Activated CD4-positive, alpha-beta memory T cell treated with anti-CD3 and anti-CD28 coated beads for 36 hours (primary cell): ENCODE measurements around the gene CRYZ. TPM values are rescaled to one million over a fixed set of nuclear protein-coding genes. Genes with fewer than 3 reads are reported as not detected.

ENCODE experiments used
- CTCF ChIA-PET: fragments of 350-600 bp; sonication (Branson Sonifier 250); formaldehyde crosslinking; loops from one replicate; lab custom pipeline; 2021; ENCODE audit warnings: antibody characterized with exemption, inconsistent platforms; lab: Charles Lee
- POLR2A ChIA-PET: fragments of 350-600 bp; sonication (Branson Sonifier 250); formaldehyde crosslinking; loops from one replicate; lab custom pipeline; 2021; ENCODE audit warnings: antibody characterized with exemption; lab: Charles Lee
- DNase-seq: peaks from one replicate; pipeline ENCODE4 v3.0.0-alpha.2; 2020
- H3K27ac Mint-ChIP-seq: one replicate; pipeline ENCODE4 v1.8.0; 2021; ENCODE audit warnings: mixed read lengths
- H3K27me3 Mint-ChIP-seq: one replicate; pipeline ENCODE4 v1.8.0; 2021; ENCODE audit warnings: mixed read lengths
- H3K36me3 Mint-ChIP-seq: one replicate; pipeline ENCODE4 v1.8.0; 2021; ENCODE audit warnings: mixed read lengths
- H3K4me1 Mint-ChIP-seq: one replicate; pipeline ENCODE4 v1.8.0; 2021; ENCODE audit warnings: low read depth, mixed read lengths
- H3K4me3 Mint-ChIP-seq: one replicate; pipeline ENCODE4 v1.8.0; 2021; ENCODE audit warnings: mild to moderate bottlenecking, mixed read lengths
- H3K9me3 Mint-ChIP-seq: one replicate; pipeline ENCODE4 v1.8.0; 2021; ENCODE audit warnings: mixed read lengths
- intact Hi-C: fragments of 100-400 bp; cut with micrococcal nuclease; formaldehyde crosslinking; loops from one replicate; pipeline ENCODE4 v1.15.1; 2023
- total RNA-seq, 2 experiments: library from RNA; stranded (reverse); gene quantifications; one replicate each; pipeline ENCODE4 v1.2.3, GENCODE V29; 2021

Gene CRYZ
- total RNA-seq: 10 to 100 TPM; 22.0 to 22.5 TPM

DNA sequence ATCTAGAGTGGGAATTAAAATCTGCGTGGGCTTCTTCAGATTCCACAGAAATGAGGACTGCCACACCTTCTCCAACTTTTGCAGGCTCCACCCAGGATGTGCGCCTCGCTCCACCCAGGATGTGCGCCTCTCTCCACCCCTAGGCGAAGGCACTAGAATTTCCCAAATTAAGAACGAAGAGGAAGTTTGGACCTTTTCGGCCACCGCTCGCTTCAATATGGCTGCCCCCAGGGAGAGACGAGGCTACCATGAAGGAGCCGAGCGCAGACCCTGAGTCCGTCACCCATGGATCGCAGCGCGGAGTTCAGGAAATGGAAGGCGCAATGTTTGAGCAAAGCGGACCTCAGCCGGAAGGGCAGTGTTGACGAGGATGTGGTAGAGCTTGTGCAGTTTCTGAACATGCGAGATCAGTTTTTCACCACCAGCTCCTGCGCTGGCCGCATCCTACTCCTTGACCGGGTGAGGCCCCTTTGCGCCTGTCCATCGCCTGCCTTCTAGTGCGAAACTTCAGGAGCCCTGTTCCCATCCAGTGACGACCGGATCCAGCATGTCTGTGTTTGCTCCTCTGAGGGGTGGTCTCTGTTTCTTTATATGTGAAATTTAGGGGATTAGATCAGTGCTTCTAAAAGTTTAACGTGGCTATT, at the start of gene CRYZ, which contains the start of gene TYW3:
Gene CRYZ (minus strand): TSS at position 91 of the 644 bp plus-strand sequence. CDS start 8,229 bp downstream, outside the sequence.
Gene TYW3 (plus strand): TSS at position 193 of the 644 bp plus-strand sequence. CDS start 93 bp downstream, at position 286.
- CTCF ChIA-PET: interaction anchor here (0.6 to 2.6 kb wide), 21 partner anchors 10 to 1448 kb away, joined by 3 to 18 read pairs (median 4); no protein-coding TSS in a partner anchor
- no peaks in the 10 kb centered on the region for H3K27me3 Mint-ChIP-seq
- POLR2A ChIA-PET: interaction anchor here (1.7 kb wide), 1 partner anchor 31 kb away, joined by 4 read pairs; no protein-coding TSS in a partner anchor
- H3K27ac Mint-ChIP-seq: peak within 1 kb of the TSS; percentile 94
- intact Hi-C loops: loop anchor here (1.0 to 5.0 kb wide), 7 partner anchors 12 to 1054 kb away; partner anchors contain the start of genes FPGT, LRRIQ3 and RABGGTB
- H3K36me3 Mint-ChIP-seq: peaks cover 29% of the 10 kb centered on the region
- H3K4me1 Mint-ChIP-seq: peaks cover 44% of the 10 kb centered on the region
- peak; percentile 94 for DNase-seq
- peak within 1 kb of the TSS; percentile 87 for H3K4me3 Mint-ChIP-seq
- no peaks in the 10 kb centered on the region for H3K9me3 Mint-ChIP-seq

DNA sequence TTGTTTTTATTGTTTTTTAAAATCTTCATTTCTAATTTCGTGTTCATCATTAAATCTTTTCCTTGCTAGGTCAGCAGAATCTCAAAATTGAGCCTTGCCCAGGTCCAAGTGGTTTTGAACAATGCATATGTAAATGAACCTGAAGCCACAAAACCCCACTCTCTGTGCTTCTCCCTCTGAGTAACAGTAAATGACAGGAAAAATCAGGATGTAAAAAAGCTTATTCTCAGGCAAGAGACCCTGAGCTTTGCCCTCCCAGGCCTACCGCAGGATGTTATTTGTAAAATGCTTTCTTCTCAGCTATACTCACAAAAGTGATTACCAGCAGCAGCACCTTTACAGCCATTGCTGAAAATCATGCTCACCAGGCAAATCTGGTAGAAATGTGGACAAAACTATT, 47.7 kb upstream of the CRYZ start:
- no peaks in the 10 kb centered on the region for H3K4me1 Mint-ChIP-seq
- peaks cover 11% of the 10 kb centered on the region for H3K27me3 Mint-ChIP-seq
- DNase-seq: no peak
- intact Hi-C loops: no loop called here
- H3K27ac Mint-ChIP-seq: no peak overlapping the region
- H3K4me3 Mint-ChIP-seq: no peak overlapping the region
- ChIA-PET CTCF (interaction anchor here (1.3 kb wide), 1 partner anchor 9 kb away, joined by 3 read pairs; no protein-coding TSS in a partner anchor), POLR2A (no interaction called here)
- H3K9me3 Mint-ChIP-seq: no peaks in the 10 kb centered on the region
- no peaks in the 10 kb centered on the region for H3K36me3 Mint-ChIP-seq

DNA sequence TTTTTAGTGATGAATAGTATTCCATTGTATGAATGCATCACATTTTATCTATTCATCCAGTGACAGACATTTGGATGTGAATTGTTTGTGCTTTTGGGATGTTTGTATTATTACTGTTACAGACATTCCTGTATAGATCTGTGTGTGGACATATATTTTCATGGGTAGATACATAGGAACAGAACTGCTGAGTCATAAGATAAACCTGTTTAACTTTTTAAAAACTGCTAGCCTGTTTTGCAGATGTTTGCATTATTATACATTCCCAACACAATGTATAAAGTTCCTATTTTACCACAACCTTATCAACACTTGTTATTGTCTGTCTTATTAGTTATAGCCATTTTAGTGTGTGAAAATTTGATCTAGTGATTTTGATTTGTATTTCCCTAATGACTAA, 46.9 kb upstream of the CRYZ start:
- DNase-seq: no peak
- H3K27ac Mint-ChIP-seq: no peak overlapping the region
- intact Hi-C loops: no loop called here
- ChIA-PET POLR2A (no interaction called here), CTCF (no interaction called here)
- H3K4me3 Mint-ChIP-seq: no peak overlapping the region
- no peaks in the 10 kb centered on the region for H3K36me3 Mint-ChIP-seq
- no peaks in the 10 kb centered on the region for H3K9me3 Mint-ChIP-seq
- peaks cover 11% of the 10 kb centered on the region for H3K27me3 Mint-ChIP-seq
- no peaks in the 10 kb centered on the region for H3K4me1 Mint-ChIP-seq

- no peaks in the 10 kb centered on the region for H3K9me3 Mint-ChIP-seq
- intact Hi-C loops: no loop called here
- peaks cover 16% of the 10 kb centered on the region for H3K27me3 Mint-ChIP-seq
- ChIA-PET POLR2A (no interaction called here), CTCF (interaction anchor here (1.6 kb wide), 1 partner anchor 8 kb away, joined by 6 read pairs; no protein-coding TSS in a partner anchor)
- H3K4me1 Mint-ChIP-seq: no peaks in the 10 kb centered on the region
- no peak overlapping the region for H3K27ac Mint-ChIP-seq
- no peak overlapping the region for H3K4me3 Mint-ChIP-seq
- no peak for DNase-seq
- H3K36me3 Mint-ChIP-seq: no peaks in the 10 kb centered on the region
Observed at GRCh38 chr1:74777525-74777924, 44.7 kb upstream of the CRYZ start.

DNA sequence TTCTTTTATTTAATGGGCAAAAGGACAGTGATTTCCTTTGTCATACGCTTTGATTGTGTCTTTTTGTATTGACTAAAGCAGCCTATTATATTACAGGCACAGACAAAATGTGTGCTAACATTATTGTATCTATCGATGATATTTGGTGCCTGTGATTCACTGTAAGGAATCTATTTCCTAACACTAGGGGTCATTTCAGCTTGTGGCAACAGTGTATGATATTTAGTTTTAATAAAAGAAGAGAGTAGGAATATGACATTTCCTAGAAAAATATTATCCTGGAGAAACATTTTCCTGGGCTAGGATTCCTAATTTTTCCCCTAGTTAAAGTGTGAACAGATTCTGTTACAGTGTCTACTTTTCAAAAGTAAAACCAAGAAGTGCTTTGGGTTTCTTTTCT, 42.9 kb upstream of the CRYZ start:
- Mint-ChIP-seq H3K4me1 (no peaks in the 10 kb centered on the region), H3K27ac (no peak overlapping the region), H3K36me3 (no peaks in the 10 kb centered on the region), H3K4me3 (no peak overlapping the region), H3K27me3 (peaks cover 15% of the 10 kb centered on the region), H3K9me3 (no peaks in the 10 kb centered on the region)
- POLR2A ChIA-PET: no interaction called here
- DNase-seq: no peak
- intact Hi-C loops: no loop called here
- CTCF ChIA-PET: interaction anchor here (1.6 kb wide), 1 partner anchor 428 kb away, joined by 6 read pairs; no protein-coding TSS in a partner anchor

- no peak overlapping the region for H3K27ac Mint-ChIP-seq
- H3K4me1 Mint-ChIP-seq: no peaks in the 10 kb centered on the region
- no peaks in the 10 kb centered on the region for H3K36me3 Mint-ChIP-seq
- H3K4me3 Mint-ChIP-seq: no peak overlapping the region
- H3K27me3 Mint-ChIP-seq: peaks cover 10% of the 10 kb centered on the region
- DNase-seq: no peak
- ChIA-PET POLR2A (no interaction called here), CTCF (interaction anchor here (0.6 to 1.0 kb wide), 2 partner anchors 60 to 429 kb away, joined by 3 read pairs; no protein-coding TSS in a partner anchor)
- H3K9me3 Mint-ChIP-seq: no peaks in the 10 kb centered on the region
- intact Hi-C loops: loop anchor here (5.0 kb wide), 1 partner anchor 359 kb away; the partner anchor contains the start of gene LHX8
Observed at GRCh38 chr1:74773582-74773981, 40.7 kb upstream of the CRYZ start.

DNA sequence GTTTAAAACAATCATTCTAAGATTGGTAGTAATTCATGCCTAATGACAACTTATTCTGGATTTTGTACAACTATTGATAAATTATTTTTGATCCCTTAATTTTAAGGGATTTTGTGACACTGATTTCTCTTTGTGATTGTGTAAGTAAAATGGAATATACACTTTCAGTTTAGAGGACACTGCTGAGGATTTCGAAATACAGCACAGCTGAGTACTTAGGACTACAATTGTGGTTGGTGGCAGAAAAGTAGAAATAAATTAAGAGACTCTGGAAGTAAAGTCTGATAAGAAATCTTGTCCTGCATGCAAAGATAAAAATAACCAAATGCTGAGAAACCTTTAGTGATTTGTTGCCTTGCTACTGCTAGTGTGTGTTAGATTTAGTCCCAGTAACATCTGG, 40.1 kb upstream of the CRYZ start:
- Mint-ChIP-seq H3K27me3 (peaks cover 10% of the 10 kb centered on the region), H3K27ac (no peak overlapping the region), H3K4me3 (no peak overlapping the region), H3K9me3 (no peaks in the 10 kb centered on the region), H3K36me3 (no peaks in the 10 kb centered on the region), H3K4me1 (no peaks in the 10 kb centered on the region)
- DNase-seq: no peak
- intact Hi-C loops: loop anchor here (1.0 to 5.0 kb wide), 3 partner anchors 359 to 859 kb away; partner anchors contain the start of gene LHX8
- POLR2A ChIA-PET: no interaction called here
- CTCF ChIA-PET: interaction anchor here (0.6 to 1.0 kb wide), 2 partner anchors 59 to 429 kb away, joined by 3 read pairs; no protein-coding TSS in a partner anchor

DNA sequence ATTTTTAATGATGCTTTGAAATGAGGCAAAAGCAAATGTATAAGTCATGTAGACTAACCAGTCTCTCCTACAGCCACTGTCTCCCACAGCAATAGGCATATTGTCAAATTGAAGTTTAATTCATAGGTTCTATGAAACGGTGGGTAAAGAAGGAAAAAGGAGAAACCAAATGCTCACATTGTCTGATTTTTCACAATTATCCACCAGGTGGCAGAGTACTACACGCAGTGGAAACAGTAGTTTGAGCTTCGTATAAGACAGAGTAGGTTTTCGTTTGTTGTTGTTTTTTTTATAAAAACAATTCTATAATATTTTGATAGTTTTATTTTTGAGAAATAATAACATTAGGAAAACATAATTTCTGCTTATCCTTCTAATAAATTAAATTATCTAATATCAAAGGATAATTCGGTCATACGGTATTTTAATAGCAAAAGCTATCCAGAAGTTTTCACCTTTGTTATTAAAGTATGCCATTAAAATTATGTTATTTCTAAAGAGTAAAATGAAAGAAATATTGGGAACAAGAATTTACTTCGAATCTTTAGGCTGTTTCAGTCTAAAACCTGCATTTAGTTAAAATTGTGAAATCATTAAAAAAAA, 39.2 kb upstream of the CRYZ start:
- no peaks in the 10 kb centered on the region for H3K4me1 Mint-ChIP-seq
- intact Hi-C loops: loop anchor here (1.0 to 5.0 kb wide), 3 partner anchors 360 to 860 kb away; partner anchors contain the start of gene LHX8
- no peaks in the 10 kb centered on the region for H3K36me3 Mint-ChIP-seq
- ChIA-PET POLR2A (interaction anchor here (1.2 kb wide), 1 partner anchor 1014 kb away, joined by 3 read pairs; the partner anchor contains the start of gene RABGGTB), CTCF (interaction anchor here (0.5 to 1.6 kb wide), 17 partner anchors 9 to 1014 kb away, joined by 3 to 24 read pairs (median 3); partner anchors contain the start of gene RABGGTB)
- H3K27ac Mint-ChIP-seq: no peak overlapping the region
- H3K4me3 Mint-ChIP-seq: no peak overlapping the region
- no peak for DNase-seq
- peaks cover 10% of the 10 kb centered on the region for H3K27me3 Mint-ChIP-seq
- H3K9me3 Mint-ChIP-seq: no peaks in the 10 kb centered on the region

GRCh38 chr1:74767490-74767889, 34.6 kb upstream of the CRYZ start:
- ChIA-PET POLR2A (no interaction called here), CTCF (interaction anchor here (1.1 to 3.2 kb wide), 2 partner anchors 12 to 34 kb away, joined by 4 to 17 read pairs; partner anchors contain the start of genes CRYZ and TYW3)
- Mint-ChIP-seq H3K36me3 (peaks cover 17% of the 10 kb centered on the region), H3K27me3 (no peaks in the 10 kb centered on the region), H3K4me1 (peaks cover 16% of the 10 kb centered on the region), H3K27ac (no peak overlapping the region), H3K9me3 (no peaks in the 10 kb centered on the region), H3K4me3 (no peak overlapping the region)
- no peak for DNase-seq
- intact Hi-C loops: loop anchor here (10.0 kb wide), 2 partner anchors 957 to 1017 kb away; partner anchors contain the start of genes ACADM and RABGGTB

GRCh38 chr1:74766579-74766978, 33.7 kb upstream of the CRYZ start:
- H3K27me3 Mint-ChIP-seq: no peaks in the 10 kb centered on the region
- peaks cover 24% of the 10 kb centered on the region for H3K36me3 Mint-ChIP-seq
- no peak overlapping the region for H3K4me3 Mint-ChIP-seq
- intact Hi-C loops: loop anchor here (10.0 kb wide), 2 partner anchors 958 to 1018 kb away; partner anchors contain the start of genes ACADM and RABGGTB
- DNase-seq: no peak
- ChIA-PET POLR2A (no interaction called here), CTCF (interaction anchor here (1.1 kb wide), 1 partner anchor 11 kb away, joined by 4 read pairs; no protein-coding TSS in a partner anchor)
- H3K4me1 Mint-ChIP-seq: peaks cover 20% of the 10 kb centered on the region
- no peak overlapping the region for H3K27ac Mint-ChIP-seq
- H3K9me3 Mint-ChIP-seq: no peaks in the 10 kb centered on the region

- Mint-ChIP-seq H3K4me1 (peaks cover 22% of the 10 kb centered on the region), H3K36me3 (peaks cover 43% of the 10 kb centered on the region), H3K4me3 (no peak overlapping the region), H3K27me3 (no peaks in the 10 kb centered on the region), H3K27ac (peak overlapping the region; percentile 63), H3K9me3 (no peaks in the 10 kb centered on the region)
- intact Hi-C loops: loop anchor here (1.0 to 10.0 kb wide), 4 partner anchors 12 to 1021 kb away; partner anchors contain the start of genes ACADM, CRYZ, RABGGTB and TYW3
- ChIA-PET CTCF (interaction anchor here (1.4 to 1.8 kb wide), 2 partner anchors 8 to 30 kb away, joined by 8 to 9 read pairs; no protein-coding TSS in a partner anchor), POLR2A (interaction anchor here (0.9 kb wide), 1 partner anchor 31 kb away, joined by 4 read pairs; the partner anchor contains the start of genes CRYZ and TYW3)
- DNase-seq: no peak
Observed at GRCh38 chr1:74763807-74764206, 31.0 kb upstream of the CRYZ start.
